Measurements from ENCODE around the gene RNF32.

The RNF32 gene

DNA sequence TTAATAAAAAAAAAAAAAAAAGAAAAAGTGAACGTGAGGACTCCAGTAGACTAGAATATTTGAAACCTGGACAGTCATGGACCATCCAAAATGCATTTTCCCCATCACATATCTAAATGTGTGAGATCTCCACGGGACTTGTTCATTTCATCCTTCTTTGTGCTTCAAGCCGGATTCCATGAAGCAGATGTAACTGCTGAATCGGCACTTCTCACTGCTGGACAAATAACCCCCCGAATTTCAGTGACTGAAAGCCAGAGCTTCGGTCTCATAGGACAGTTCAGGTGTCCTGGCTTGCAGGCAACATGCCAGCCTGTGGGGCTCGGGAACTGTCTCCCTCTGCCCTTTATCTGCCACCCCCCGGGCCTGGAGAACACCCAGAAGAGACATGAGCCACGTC lies 33.3 kb downstream of the RNF32 start:
- H3K4me1 ChIP-seq (ENCODE audit: low read length): peaks cover 7% of the 10 kb centered on the region
- no peak for TF ChIP-seq EZH2phosphoT487 (IDR thresholded peaks at IDR 0.05; ENCODE audit: low read depth)
- TF ChIP-seq, protein P1, sequence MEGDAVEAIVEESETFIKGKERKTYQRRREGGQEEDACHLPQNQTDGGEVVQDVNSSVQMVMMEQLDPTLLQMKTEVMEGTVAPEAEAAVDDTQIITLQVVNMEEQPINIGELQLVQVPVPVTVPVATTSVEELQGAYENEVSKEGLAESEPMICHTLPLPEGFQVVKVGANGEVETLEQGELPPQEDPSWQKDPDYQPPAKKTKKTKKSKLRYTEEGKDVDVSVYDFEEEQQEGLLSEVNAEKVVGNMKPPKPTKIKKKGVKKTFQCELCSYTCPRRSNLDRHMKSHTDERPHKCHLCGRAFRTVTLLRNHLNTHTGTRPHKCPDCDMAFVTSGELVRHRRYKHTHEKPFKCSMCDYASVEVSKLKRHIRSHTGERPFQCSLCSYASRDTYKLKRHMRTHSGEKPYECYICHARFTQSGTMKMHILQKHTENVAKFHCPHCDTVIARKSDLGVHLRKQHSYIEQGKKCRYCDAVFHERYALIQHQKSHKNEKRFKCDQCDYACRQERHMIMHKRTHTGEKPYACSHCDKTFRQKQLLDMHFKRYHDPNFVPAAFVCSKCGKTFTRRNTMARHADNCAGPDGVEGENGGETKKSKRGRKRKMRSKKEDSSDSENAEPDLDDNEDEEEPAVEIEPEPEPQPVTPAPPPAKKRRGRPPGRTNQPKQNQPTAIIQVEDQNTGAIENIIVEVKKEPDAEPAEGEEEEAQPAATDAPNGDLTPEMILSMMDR (IDR thresholded peaks at IDR 0.05; ENCODE audit: low read depth, low read length): no peak
- H3K36me3 ChIP-seq (replicated peaks; ENCODE audit: low read depth, low read length): peaks cover 20% of the 10 kb centered on the region
- no peak overlapping the region for H3K9ac ChIP-seq (ENCODE audit: low read length)
- no peaks in the 10 kb centered on the region for H4K20me1 ChIP-seq (ENCODE audit: insufficient read depth, low read length)
- H2AFZ ChIP-seq (ENCODE audit: low read depth, low read length): no peak overlapping the region
- H3K27me3 ChIP-seq (ENCODE audit: low read depth, low read length): no peaks in the 10 kb centered on the region
- no peaks in the 10 kb centered on the region for H3K9me3 ChIP-seq (ENCODE audit: insufficient read depth, low read length)
- no peak overlapping the region for H3K4me2 ChIP-seq (ENCODE audit: low read length)
- no peaks in the 10 kb centered on the region for H3K79me2 ChIP-seq (ENCODE audit: low read length)
- H3K4me3 ChIP-seq (ENCODE audit: low read length): no peak overlapping the region
- no peak overlapping the region for H3K27ac ChIP-seq (ENCODE audit: low read length)

DNA sequence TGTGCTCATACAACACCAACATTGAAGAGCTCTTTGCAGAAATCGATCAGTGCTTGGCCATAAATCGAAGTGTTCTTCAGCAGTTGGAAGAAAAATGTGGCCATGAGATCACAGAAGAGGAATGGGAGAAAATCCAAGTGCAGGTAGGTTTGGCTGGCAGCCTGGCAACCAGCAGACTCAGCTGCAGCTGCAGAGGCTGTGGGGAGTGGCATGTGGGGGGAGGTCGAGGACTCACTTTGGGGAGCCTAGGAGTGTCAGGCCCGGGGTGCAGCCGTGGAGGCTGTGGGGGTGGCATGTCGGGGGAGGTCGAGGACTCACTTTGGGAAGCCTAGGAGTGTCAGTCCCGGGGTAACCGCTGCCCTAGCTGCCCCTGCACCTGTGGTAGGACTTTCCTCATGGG lies 35.1 kb downstream of the RNF32 start:
- Histone ChIP-seq H3K27ac (ENCODE audit: low read length) (no peak overlapping the region), H3K27me3 (ENCODE audit: low read depth, low read length) (no peaks in the 10 kb centered on the region), H3K4me1 (ENCODE audit: low read length) (peaks cover 7% of the 10 kb centered on the region), H4K20me1 (ENCODE audit: insufficient read depth, low read length) (no peaks in the 10 kb centered on the region; the same call in 1 of the 2 replicates), H3K4me2 (ENCODE audit: low read length) (no peak overlapping the region), H3K4me3 (ENCODE audit: low read length) (no peak overlapping the region), H3K9me3 (ENCODE audit: insufficient read depth, low read length) (no peaks in the 10 kb centered on the region), H3K79me2 (ENCODE audit: low read length) (no peaks in the 10 kb centered on the region), H3K36me3 (replicated peaks; ENCODE audit: low read depth, low read length) (peaks cover 27% of the 10 kb centered on the region), H2AFZ (ENCODE audit: low read depth, low read length) (no peak overlapping the region), H3K9ac (ENCODE audit: low read length) (no peak overlapping the region)
- TF ChIP-seq EZH2phosphoT487 (IDR thresholded peaks at IDR 0.05; ENCODE audit: low read depth): no peak
- TF ChIP-seq, protein P1 (IDR thresholded peaks at IDR 0.05; ENCODE audit: low read depth, low read length): no peak

DNA sequence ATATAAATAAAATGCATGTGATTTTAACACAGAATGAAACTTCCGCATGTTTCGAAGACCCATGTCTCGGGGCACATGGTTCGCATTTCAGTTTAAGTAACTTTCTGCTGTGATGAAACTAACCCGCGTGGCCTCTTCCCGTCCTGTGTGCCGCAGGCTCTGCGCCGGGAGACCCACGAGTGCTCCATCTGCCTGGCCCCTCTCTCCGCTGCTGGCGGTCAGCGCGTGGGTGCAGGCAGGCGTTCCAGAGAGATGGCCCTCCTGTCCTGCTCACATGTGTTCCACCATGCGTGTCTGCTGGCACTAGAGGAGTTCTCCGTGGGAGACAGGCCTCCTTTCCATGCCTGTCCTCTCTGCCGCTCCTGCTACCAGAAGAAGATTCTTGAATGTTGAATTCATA lies 35.7 kb downstream of the RNF32 start:
- no peak overlapping the region for H2AFZ ChIP-seq (ENCODE audit: low read depth, low read length)
- H3K4me1 ChIP-seq (ENCODE audit: low read length): peaks cover 7% of the 10 kb centered on the region
- no peak overlapping the region for H3K4me3 ChIP-seq (ENCODE audit: low read length)
- H4K20me1 ChIP-seq (ENCODE audit: insufficient read depth, low read length): no peaks in the 10 kb centered on the region; the same call in 1 of the 2 replicates
- TF ChIP-seq, protein P1 (IDR thresholded peaks at IDR 0.05; ENCODE audit: low read depth, low read length): no peak
- no peak for TF ChIP-seq EZH2phosphoT487 (IDR thresholded peaks at IDR 0.05; ENCODE audit: low read depth)
- H3K9me3 ChIP-seq (ENCODE audit: insufficient read depth, low read length): no peaks in the 10 kb centered on the region
- H3K9ac ChIP-seq (ENCODE audit: low read length): no peak overlapping the region
- peaks cover 27% of the 10 kb centered on the region for H3K36me3 ChIP-seq (replicated peaks; ENCODE audit: low read depth, low read length)
- H3K79me2 ChIP-seq (ENCODE audit: low read length): no peaks in the 10 kb centered on the region
- no peaks in the 10 kb centered on the region for H3K27me3 ChIP-seq (ENCODE audit: low read depth, low read length)
- H3K4me2 ChIP-seq (ENCODE audit: low read length): no peak overlapping the region
- no peak overlapping the region for H3K27ac ChIP-seq (ENCODE audit: low read length)

DNA sequence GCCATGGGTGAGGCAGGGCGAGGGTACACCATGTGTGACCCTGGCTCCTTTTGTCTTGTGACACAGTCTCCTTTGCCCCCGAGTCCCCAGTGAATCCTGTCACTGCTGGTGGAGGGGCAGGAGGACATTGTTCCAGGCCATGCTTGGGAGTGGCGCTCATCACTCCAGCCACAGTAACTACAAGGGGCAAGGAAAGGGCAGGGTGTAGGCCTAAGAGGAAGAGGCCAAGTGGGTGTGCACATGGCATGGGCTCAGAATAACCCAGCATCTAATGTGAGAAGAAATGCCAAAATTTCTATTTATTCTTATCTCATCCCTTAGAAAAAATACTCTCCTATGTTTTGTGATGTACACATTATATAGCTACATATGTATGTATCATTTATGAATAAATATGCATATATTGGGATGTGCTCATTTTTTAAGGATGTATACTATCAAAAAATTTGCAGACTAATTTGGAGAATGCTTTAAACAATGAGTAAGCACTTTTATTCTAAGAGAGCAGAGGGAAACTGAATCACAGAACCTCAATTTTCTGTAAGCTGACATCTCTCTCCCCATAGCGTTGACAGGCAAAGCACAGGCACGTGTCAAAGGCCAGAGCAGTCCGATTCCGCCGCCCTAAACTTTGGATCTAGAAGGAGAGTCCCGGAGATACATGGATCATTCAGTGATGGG lies 36.9 kb downstream of the RNF32 start:
- H3K27ac ChIP-seq (ENCODE audit: low read length): no peak overlapping the region
- no peaks in the 10 kb centered on the region for H3K9me3 ChIP-seq (ENCODE audit: insufficient read depth, low read length)
- no peak overlapping the region for H2AFZ ChIP-seq (ENCODE audit: low read depth, low read length)
- H3K36me3 ChIP-seq (replicated peaks; ENCODE audit: low read depth, low read length): peaks cover 27% of the 10 kb centered on the region
- no peak overlapping the region for H3K4me2 ChIP-seq (ENCODE audit: low read length)
- no peaks in the 10 kb centered on the region for H3K79me2 ChIP-seq (ENCODE audit: low read length)
- H3K9ac ChIP-seq (ENCODE audit: low read length): no peak overlapping the region
- no peak overlapping the region for H3K4me3 ChIP-seq (ENCODE audit: low read length)
- H3K4me1 ChIP-seq (ENCODE audit: low read length): peaks cover 7% of the 10 kb centered on the region
- no peak for TF ChIP-seq EZH2phosphoT487 (IDR thresholded peaks at IDR 0.05; ENCODE audit: low read depth)
- TF ChIP-seq, protein P1 (IDR thresholded peaks at IDR 0.05; ENCODE audit: low read depth, low read length): no peak
- H3K27me3 ChIP-seq (ENCODE audit: low read depth, low read length): no peaks in the 10 kb centered on the region
- H4K20me1 ChIP-seq (ENCODE audit: insufficient read depth, low read length): no peaks in the 10 kb centered on the region; the same call in 1 of the 2 replicates
